AG08396 (cell line): ENCODE measurements around the gene TTC9B.

Experiments used
- DNase-seq: peaks from one replicate; pipeline ENCODE4 v3.0.0; 2012; ENCODE audit warnings: low spot score, mixed read lengths

Gene TTC9B

GRCh38 chr19:40217934-40218890 lies at the start of gene TTC9B:
TTC9B (minus strand) TSS chr19:40218384; CDS start chr19:40218381, 3 bp downstream.
- DNase-seq, result peak; percentile 81

DNA sequence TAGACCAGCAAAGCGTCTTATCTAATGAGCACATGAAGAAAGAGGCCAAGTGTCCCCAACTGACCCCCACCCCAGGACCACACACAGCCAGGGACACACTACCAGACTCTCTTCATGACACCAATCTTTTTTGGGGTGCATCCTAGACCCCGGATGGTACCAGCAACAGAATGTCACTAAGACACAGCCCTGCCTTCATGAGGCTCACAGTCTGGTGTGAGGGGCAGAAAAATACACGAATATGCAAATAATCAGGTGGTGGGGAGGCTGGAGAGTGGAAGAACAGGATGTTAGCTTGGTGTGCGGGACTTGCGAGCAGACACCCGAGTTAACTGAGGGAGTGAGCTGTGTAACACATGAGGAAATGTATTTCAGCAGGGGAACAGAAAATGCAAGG lies 49.4 kb upstream of the TTC9B start:
- no peak for DNase-seq

DNA sequence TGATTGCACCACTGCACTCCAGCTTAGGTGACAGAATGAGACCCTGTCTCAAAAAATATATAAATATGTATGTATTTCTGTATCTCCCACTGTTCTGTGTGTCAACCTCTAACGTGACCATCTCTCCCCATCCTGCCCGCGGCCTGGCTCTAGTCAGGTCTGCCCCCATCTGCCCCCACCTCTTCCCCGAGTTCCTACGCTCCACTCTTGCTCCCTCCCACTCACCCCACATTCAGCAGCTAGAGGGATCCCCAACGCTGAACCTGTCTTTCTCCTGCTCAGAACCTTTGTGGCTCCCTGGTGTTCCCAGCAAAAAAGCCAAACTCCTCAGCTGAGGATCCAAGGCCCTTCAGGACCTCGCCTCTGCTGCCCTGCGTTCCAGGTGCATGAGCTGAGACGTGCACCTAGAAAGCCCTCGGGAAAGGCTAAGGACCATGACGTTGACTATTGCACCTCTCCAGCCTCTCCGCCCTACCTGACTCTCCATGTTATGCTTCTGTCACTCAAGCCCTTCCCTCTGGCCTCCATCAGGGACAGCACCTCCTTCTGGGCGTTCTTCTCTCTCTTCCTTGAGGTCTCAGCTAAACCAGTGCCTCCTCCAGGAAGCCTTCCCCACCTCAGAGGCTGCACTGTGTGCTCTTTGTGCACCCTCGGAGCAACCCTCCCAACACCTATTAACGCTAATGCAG lies 48.9 kb upstream of the TTC9B start:
- no peak for DNase-seq

DNA sequence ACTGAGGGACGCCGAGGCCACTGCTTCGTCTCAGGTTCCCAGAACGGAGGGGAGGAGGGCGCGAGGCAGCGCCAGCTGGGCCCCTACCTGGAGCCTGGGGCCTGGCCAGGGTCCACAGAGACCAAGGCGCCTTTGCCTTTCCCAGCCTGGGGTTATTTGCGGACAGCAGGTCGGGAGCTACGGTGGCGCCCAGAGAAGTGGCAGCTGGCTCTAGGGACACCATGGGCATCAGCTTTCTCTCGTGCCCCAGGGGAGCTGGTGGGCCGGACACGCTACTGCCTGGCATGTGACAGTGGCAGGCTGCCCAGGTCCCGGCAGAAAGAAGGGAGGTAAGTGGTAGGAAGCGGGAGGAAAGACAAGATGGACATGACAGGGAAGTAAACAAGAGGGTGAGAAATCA lies 47.9 kb upstream of the TTC9B start:
- no peak for DNase-seq

- no peak for DNase-seq
Measured at GRCh38 chr19:40265763-40266099, 47.5 kb upstream of the TTC9B start.

- DNase-seq, result no peak
Measured at GRCh38 chr19:40265055-40265762, 47.0 kb upstream of the TTC9B start.

DNA sequence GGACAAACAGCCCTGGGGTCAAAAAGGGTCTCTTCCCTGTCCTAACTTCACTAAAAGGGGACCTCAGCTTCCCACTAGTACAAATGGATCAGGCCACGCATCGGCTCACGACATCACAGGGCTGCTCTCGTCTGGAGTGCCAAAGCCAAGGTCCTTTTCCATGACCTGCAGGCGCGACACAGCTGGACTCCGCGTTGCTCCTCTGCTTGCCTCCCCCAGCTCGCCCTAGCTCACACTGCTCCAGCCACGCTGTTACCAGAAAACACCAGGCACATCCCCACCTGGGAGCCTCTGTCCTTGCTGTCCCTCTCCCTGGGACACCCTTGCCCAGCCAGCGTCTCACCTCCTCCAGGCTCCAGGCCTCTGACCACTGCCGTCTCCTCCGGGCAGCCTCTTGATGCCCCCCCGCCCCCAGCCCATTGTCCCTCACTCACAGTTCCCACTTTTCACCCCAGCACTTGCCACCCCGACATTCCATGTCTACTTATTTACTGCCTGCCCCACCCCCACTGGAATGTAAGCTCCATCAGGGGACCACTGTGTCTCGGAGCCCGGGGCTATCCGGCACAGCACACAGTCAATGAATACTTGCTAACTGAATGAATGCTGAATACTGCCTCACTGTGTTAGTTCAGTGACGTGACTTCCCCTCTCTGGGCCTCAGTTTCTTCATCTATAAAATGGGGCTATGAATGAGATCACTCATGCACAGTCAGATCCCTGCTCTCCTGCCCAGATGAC lies 46.3 kb upstream of the TTC9B start:
- no peak for DNase-seq

- no peak for DNase-seq
Measured at GRCh38 chr19:40263440-40264313, 45.5 kb upstream of the TTC9B start.

DNA sequence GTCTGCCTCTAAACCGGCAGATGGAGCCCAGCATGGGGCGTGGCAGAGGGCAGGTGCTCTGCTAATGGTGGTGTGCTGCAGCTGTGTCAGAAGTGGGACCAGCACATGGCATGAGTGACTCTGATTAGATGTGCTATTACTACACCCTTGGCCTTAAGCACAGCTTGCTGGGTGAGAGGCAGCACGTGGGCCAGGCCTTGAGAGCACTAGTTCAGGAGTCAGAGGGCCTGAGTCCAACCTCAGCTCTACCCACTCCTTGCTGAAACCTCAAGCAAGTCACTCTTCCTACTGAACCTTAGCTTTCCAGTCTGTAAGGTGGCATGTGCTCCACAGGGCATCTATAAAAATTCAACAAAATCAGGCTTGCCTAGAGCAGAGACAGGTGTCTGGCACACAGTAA lies 44.2 kb upstream of the TTC9B start:
- no peak for DNase-seq

- no peak for DNase-seq
Measured at GRCh38 chr19:40261631-40262030, 43.4 kb upstream of the TTC9B start.

- DNase-seq, result no peak
Measured at GRCh38 chr19:40257096-40257517, 38.9 kb upstream of the TTC9B start.

DNA sequence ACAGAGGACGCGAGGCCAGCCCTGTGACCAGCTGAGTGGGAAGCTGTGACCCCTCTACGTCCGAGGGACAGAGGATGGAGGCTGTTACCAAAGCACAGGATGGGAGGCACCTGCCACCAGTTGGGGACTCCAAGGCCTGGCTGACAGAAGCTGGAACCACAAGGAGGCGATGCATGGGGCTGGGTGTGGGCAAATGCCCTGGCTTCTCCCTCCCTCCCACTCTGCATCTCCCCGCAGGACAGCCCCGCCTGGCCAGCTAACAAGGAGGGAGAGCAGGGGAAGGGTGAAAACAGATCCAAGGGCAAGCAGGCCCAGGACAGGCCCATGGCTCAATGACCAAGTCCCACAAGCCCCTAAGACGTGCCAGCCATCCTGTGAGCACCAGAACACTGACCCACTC lies 38.3 kb upstream of the TTC9B start:
- no peak for DNase-seq

DNA sequence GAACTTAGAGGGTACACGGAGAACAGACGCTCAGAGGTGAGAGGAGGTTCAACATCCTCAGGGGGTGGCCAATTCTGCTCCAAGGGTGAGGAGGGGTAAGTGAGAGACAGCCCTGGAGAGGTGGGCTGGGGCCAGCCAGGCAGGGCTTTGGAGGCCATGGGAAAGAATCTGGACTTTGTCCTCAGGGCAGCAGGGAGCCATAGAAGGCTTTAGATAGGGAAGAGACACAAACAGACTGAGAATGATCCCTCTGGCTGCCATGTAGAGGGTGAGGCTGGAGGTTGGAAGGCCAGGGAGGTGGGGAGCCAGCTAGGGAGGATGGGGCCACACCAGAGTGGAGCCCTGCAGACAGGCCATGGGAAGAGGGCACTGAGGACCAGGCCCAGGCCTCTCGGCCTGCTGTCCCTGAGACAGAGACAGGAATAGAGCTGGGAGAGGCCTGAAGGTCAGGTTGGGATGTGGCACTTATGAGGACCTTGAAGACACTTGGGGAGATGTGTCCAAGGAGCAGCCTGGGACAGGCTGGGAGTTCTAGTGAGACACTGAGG lies 37.5 kb upstream of the TTC9B start:
- DNase-seq, result no peak

GRCh38 chr19:40254714-40255418 lies 36.7 kb upstream of the TTC9B start:
- no peak for DNase-seq

GRCh38 chr19:40253611-40254092 lies 35.5 kb upstream of the TTC9B start:
- no peak for DNase-seq

- DNase-seq, result no peak
Measured at GRCh38 chr19:40252395-40252794, 34.2 kb upstream of the TTC9B start.

- no peak for DNase-seq
Measured at GRCh38 chr19:40251991-40252390, 33.8 kb upstream of the TTC9B start.

- no peak for DNase-seq
Measured at GRCh38 chr19:40251244-40251643, 33.1 kb upstream of the TTC9B start.

DNA sequence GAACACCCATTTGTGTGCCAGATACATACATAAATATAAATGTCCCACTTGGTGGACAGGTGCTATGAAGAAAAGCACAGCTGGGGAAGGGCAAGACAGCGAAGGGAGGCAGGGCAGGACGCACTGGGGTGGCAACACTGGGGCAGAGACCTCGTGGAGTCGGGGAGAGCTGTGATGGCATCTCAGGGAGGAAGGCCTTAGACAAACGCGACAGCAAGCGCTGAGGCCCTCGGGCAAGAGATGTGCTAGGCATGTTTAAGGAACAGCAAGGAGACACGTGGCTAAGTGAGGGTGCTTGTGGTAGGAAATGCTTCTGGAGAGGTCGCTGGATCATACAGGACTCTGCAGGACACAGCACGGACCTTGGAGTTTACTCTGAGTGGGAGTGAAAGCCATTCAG lies 31.6 kb upstream of the TTC9B start:
- DNase-seq, result no peak

DNA sequence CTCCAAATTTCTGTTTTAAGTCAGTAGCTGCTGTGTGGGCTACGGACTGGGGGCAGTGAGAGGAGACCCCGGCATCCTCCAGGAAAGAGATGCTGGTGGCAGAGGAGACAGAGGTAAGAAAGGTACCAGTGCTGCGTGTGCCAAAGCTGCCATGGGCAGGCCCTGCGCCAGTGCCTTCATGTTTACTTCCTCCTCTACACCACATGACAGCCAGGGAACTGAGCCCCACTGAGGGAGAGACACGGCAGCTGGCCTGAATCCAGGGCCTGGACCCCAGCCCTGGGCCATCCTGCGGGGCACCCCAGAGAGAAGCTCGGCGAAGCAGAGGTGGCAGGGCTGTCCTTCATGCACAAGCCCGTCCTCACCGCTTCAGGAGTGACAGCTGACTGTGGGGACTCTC lies 31.0 kb upstream of the TTC9B start:
- DNase-seq, result no peak
